H1 (cell line): ENCODE results near the gene UBE3B. TPM values are rescaled to one million over a fixed set of nuclear protein-coding genes. Genes with fewer than 3 reads are reported as not detected.

Experiments used
- ASH2L ChIP-seq: fragments of 200-600, 300-600 bp; sonication (generic); IDR thresholded peaks from one replicate; pipeline ENCODE4 v1.7.1; 2017; ENCODE audit warnings: low read length
- RBBP5 ChIP-seq: IDR thresholded peaks from 2 replicates; pipeline ENCODE4 v1.7.1; 2012; ENCODE audit warnings: low read depth, mild to moderate bottlenecking, inconsistent platforms, low read length, moderate library complexity, borderline replicate concordance
- RNF2 ChIP-seq: fragments of 200-900, 300-1000 bp; sonication (generic); IDR thresholded peaks from 2 replicates; pipeline ENCODE4 v1.7.1; 2016; ENCODE audit warnings: borderline replicate concordance, low read depth, mild to moderate bottlenecking, antibody characterized with exemption, low read length; ENCODE audit not compliant: poor library complexity, severe bottlenecking; ENCODE audit errors: missing control alignments
- TEAD4 ChIP-seq: IDR thresholded peaks from 2 replicates; pipeline ENCODE4 v1.6.1; 2012; ENCODE audit warnings: low read depth, low read length, inconsistent platforms, mixed read lengths
- polyA plus RNA-seq, 7 experiments: library from polyadenylated mRNA; depleted of rRNA in 3 of 7; stranded (reverse) in 5 of 7; unstranded in 2 of 7; fragments of >200 nt in 5 of 7; fragments of 200-250 nt in 2 of 7; gene quantifications; 1 replicate in 5 of 7; 2 replicates in 1 of 7; 4 replicates in 1 of 7; pipeline versions ENCODE4 v1.2.1 to v1.2.3, GENCODE V29; 2011 to 2013; ENCODE audit warnings: missing spikeins in 2 of 7, mixed read lengths in 2 of 7
- total RNA-seq: library from RNA; stranded (reverse); fragmentation: NEBNext Ultra II Directional; extraction: Animal tissue kit (Norgen Biotek cat#: 25700); gene quantifications from 2 replicates; pipeline ENCODE4 v1.2.1, GENCODE V29; 2021
- TF ChIP-seq, protein P1 (sequence below): IDR thresholded peaks from 2 replicates; pipeline ENCODE4 v1.6.1; 2012; ENCODE audit warnings: inconsistent platforms

Gene UBE3B
- total and polyA plus RNA-seq, 2 of the 8 experiments (the other 6 are each of a cell fraction or from before 2014, with no cell fraction given): 14.0 to 21.1 TPM

DNA sequence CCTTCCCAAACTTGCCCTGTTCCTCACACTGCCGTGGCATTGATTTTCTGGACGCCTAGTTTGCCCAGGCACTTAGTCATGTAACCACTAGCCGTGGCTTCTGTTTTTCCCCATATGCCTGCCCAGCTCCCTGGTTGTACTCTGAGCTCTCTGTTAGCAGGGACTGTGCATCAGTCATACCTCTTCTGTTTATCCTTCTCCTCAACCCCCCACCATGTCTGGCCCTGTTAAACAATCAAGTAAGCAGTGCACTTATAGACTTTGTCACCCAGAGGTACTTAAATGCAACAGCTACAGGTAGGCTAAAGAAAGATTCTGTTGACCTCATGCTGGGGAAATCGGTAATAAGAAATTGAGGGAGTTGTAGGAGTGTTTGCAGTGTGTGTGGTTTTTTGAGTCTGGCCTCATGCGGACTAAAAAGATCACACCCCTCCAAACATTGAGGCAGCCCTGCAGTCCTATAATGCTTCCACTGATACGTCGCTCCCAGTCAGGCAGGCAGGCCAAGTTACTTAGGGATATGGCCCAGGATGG is 17.0 kb downstream of the UBE3B start (continued):
- TF ChIP-seq ASH2L (no peak), TEAD4 (no peak), RNF2 (no peak), RBBP5 (no peak)
- TF ChIP-seq, protein P1, sequence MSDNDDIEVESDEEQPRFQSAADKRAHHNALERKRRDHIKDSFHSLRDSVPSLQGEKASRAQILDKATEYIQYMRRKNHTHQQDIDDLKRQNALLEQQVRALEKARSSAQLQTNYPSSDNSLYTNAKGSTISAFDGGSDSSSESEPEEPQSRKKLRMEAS: no peak
- TF ChIP-seq, all 59 proteins: peak for 0
